ENCODE results near the gene MRPS2. TPM values are rescaled to one million over a fixed set of nuclear protein-coding genes. Genes with fewer than 3 reads are reported as not detected.

MRPS2 gene
- total RNA-seq, 2 experiments from 2014 or later = 50.0 to 70.6 TPM

- H3K27me3 Mint-ChIP-seq = peaks cover 28% of the 10 kb centered on the region
- no peak overlapping the region for H3K27ac Mint-ChIP-seq
- H3K36me3 Mint-ChIP-seq (ENCODE audit: low read depth) = no peaks in the 10 kb centered on the region
- POLR2A ChIA-PET = no interaction called here
- peaks cover 6% of the 10 kb centered on the region for H3K4me1 Mint-ChIP-seq
- H3K4me3 Mint-ChIP-seq = no peak overlapping the region
- ATAC-seq (no peak), DNase-seq (no peak)
- intact Hi-C loops (cut with DNase I, micrococcal nuclease) = no loop called here
- no peaks in the 10 kb centered on the region for H3K9me3 Mint-ChIP-seq (ENCODE audit: low read depth)
- CTCF ChIA-PET = interaction anchor here (0.7 to 2.1 kb wide), 3 partner anchors 16 to 78 kb away, joined by 3 to 4 read pairs (median 3); no protein-coding TSS in a partner anchor
Observed at GRCh38 chr9:135482015-135482754, 18.3 kb upstream of the MRPS2 start.

GRCh38 chr9:135484460-135485277 is 15.8 kb upstream of the MRPS2 start:
- intact Hi-C loops (cut with DNase I, micrococcal nuclease) = no loop called here
- no peak overlapping the region for H3K27ac Mint-ChIP-seq
- H3K36me3 Mint-ChIP-seq (ENCODE audit: low read depth) = no peaks in the 10 kb centered on the region
- ChIA-PET CTCF (interaction anchor here (2.1 kb wide), 1 partner anchor 20 kb away, joined by 4 read pairs; no protein-coding TSS in a partner anchor), POLR2A (no interaction called here)
- H3K9me3 Mint-ChIP-seq (ENCODE audit: low read depth) = no peaks in the 10 kb centered on the region
- H3K4me3 Mint-ChIP-seq = no peak overlapping the region
- no peak for ATAC-seq
- H3K4me1 Mint-ChIP-seq = peaks cover 2% of the 10 kb centered on the region
- DNase-seq = no peak
- H3K27me3 Mint-ChIP-seq = peaks cover 17% of the 10 kb centered on the region

GRCh38 chr9:135485385-135485784 is 15.1 kb upstream of the MRPS2 start:
- POLR2A ChIA-PET = no interaction called here
- Mint-ChIP-seq H3K27me3 (peaks cover 17% of the 10 kb centered on the region), H3K9me3 (ENCODE audit: low read depth) (no peaks in the 10 kb centered on the region), H3K27ac (no peak overlapping the region), H3K36me3 (ENCODE audit: low read depth) (no peaks in the 10 kb centered on the region), H3K4me1 (peaks cover 2% of the 10 kb centered on the region), H3K4me3 (no peak overlapping the region)
- CTCF ChIA-PET = no interaction called here
- intact Hi-C loops (cut with DNase I, micrococcal nuclease) = no loop called here
- ATAC-seq (no peak), DNase-seq (no peak)

DNA sequence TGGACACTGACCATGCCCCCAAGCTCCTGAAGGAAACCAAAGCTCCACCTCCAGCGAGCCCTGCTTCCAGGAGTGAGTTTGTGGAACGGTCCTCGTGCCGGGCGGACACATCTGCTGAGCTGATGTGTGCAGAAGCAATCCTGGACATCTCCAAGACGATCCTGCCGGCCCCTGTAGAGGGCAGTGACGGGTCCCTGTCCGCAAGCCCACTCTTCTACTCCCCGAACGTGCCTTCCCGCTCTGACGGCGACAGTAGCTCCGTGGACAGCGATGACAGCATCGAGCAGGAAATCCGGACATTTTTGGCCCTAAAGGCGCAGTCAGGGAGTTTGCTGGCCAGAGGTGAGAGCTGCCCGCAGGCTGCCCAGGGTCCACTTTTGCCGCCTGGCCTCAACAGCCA is 14.7 kb upstream of the MRPS2 start:
- CTCF ChIA-PET = interaction anchor here (0.7 kb wide), 1 partner anchor 1029 kb away, joined by 3 read pairs; no protein-coding TSS in a partner anchor
- ATAC-seq = no peak
- Mint-ChIP-seq H3K27me3 (peaks cover 17% of the 10 kb centered on the region), H3K9me3 (ENCODE audit: low read depth) (no peaks in the 10 kb centered on the region), H3K36me3 (ENCODE audit: low read depth) (no peaks in the 10 kb centered on the region), H3K27ac (no peak overlapping the region), H3K4me1 (peaks cover 2% of the 10 kb centered on the region), H3K4me3 (no peak overlapping the region)
- intact Hi-C loops (cut with DNase I, micrococcal nuclease) = no loop called here
- POLR2A ChIA-PET = no interaction called here
- no peak for DNase-seq

DNA sequence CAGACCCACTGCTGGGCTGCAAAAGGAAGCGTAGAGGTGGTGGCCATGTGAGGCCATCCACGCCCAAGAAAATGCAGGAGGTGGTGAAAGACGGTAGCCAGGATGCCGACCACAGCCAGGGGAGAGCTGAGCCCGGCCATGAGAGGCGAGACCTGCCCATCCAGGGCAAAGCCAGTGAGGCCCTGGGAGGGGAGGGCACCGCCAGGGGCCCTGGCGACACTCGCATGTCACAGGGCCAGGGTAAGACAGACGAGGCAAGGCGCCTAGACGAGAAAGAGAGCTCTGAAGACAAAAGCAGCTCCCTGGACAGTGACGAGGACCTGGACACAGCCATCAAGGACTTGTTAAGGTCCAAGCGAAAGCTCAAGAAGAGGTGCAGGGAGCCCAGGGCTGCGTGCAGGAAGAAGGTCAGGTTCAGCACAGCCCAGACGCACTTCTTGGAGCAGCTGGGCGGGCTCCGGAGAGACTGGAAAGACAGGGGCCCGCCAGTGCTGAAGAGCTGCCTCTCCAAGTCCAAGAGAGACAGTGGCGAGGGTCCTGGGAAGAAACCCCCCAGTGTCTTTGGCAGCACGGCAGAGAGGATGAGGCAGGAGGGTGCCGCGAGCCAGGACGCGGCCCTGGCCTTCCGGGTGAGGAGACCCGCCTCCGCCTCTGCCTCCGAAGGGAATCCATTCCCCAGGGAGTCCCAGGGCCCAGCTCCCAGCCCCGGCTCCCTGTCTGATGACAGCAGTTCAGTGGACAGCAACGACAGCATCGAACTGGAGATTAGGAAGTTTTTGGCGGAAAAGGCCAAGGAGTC is 14.0 kb upstream of the MRPS2 start:
- CTCF ChIA-PET = interaction anchor here (0.6 to 0.7 kb wide), 2 partner anchors 18 to 1030 kb away, joined by 3 to 4 read pairs; no protein-coding TSS in a partner anchor
- intact Hi-C loops (cut with DNase I, micrococcal nuclease) = no loop called here
- Mint-ChIP-seq H3K27me3 (peaks cover 15% of the 10 kb centered on the region), H3K4me1 (peaks cover 2% of the 10 kb centered on the region), H3K27ac (no peak overlapping the region), H3K4me3 (no peak overlapping the region), H3K36me3 (ENCODE audit: low read depth) (no peaks in the 10 kb centered on the region), H3K9me3 (ENCODE audit: low read depth) (no peaks in the 10 kb centered on the region)
- no peak for DNase-seq
- POLR2A ChIA-PET = no interaction called here
- ATAC-seq = no peak

DNA sequence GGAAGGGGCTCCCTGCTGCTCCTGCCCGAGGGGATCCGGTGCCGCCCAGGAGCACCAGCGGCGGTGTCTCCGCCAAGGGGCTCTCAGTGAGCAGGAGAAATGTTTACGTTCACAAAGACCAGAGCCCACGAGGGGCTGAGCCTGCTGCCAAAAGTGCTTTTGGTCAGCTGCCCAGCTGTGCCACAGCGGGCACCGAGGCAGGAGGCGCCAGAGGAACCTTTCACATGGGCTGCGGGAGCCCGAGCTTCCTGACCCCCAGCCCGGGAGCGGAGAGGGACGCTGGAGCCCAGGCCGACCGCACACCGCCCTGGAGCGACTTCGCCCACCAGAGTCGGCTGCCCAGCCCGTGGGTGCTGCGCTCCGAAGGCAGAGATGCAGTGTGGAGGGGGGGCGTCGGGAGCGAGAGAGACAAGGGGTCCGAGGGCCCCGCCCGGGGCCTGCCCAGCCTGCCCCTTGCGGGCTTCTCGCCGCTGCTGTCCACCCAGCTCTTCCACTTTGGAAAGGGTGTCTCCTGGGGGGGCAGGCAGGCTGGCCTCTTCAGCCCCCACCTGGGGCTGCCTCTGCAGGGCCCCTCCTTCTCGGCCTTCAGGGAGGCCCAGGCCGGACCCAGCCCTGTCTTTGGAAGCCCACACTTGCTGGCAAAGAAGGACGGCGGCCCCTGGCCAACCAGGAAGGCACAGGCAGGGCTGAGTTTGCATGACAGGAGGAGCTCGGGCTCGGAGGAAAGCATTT is 13.0 kb upstream of the MRPS2 start:
- no peaks in the 10 kb centered on the region for H3K36me3 Mint-ChIP-seq (ENCODE audit: low read depth)
- DNase-seq (no peak), ATAC-seq (no peak)
- H3K4me3 Mint-ChIP-seq = no peak overlapping the region
- intact Hi-C loops (cut with DNase I, micrococcal nuclease) = no loop called here
- H3K27ac Mint-ChIP-seq = no peak overlapping the region
- POLR2A ChIA-PET = no interaction called here
- CTCF ChIA-PET = no interaction called here
- H3K27me3 Mint-ChIP-seq = peaks cover 10% of the 10 kb centered on the region
- H3K4me1 Mint-ChIP-seq = no peaks in the 10 kb centered on the region
- no peaks in the 10 kb centered on the region for H3K9me3 Mint-ChIP-seq (ENCODE audit: low read depth)

GRCh38 chr9:135488013-135488330 is 12.5 kb upstream of the MRPS2 start:
- ChIA-PET CTCF (no interaction called here), POLR2A (no interaction called here)
- Mint-ChIP-seq H3K4me3 (no peak overlapping the region), H3K27ac (no peak overlapping the region), H3K9me3 (ENCODE audit: low read depth) (no peaks in the 10 kb centered on the region), H3K36me3 (ENCODE audit: low read depth) (no peaks in the 10 kb centered on the region), H3K4me1 (no peaks in the 10 kb centered on the region), H3K27me3 (peaks cover 8% of the 10 kb centered on the region)
- intact Hi-C loops (cut with DNase I, micrococcal nuclease) = no loop called here
- no peak for DNase-seq
- no peak for ATAC-seq

GRCh38 chr9:135488527-135488926 is 12.0 kb upstream of the MRPS2 start:
- CTCF ChIA-PET = no interaction called here
- Mint-ChIP-seq H3K27me3 (peaks cover 8% of the 10 kb centered on the region), H3K4me3 (no peak overlapping the region), H3K36me3 (ENCODE audit: low read depth) (no peaks in the 10 kb centered on the region), H3K4me1 (no peaks in the 10 kb centered on the region), H3K27ac (no peak overlapping the region), H3K9me3 (ENCODE audit: low read depth) (no peaks in the 10 kb centered on the region)
- intact Hi-C loops (cut with DNase I, micrococcal nuclease) = no loop called here
- ATAC-seq (no peak), DNase-seq (no peak)
- POLR2A ChIA-PET = interaction anchor here (0.6 kb wide), 1 partner anchor 8 kb away, joined by 4 read pairs; no protein-coding TSS in a partner anchor

GRCh38 chr9:135489188-135489906 is 11.1 kb upstream of the MRPS2 start:
- Mint-ChIP-seq H3K4me1 (no peaks in the 10 kb centered on the region), H3K27ac (no peak overlapping the region), H3K36me3 (ENCODE audit: low read depth) (no peaks in the 10 kb centered on the region), H3K27me3 (peaks cover 6% of the 10 kb centered on the region), H3K9me3 (ENCODE audit: low read depth) (no peaks in the 10 kb centered on the region), H3K4me3 (no peak overlapping the region)
- DNase-seq = no peak
- CTCF ChIA-PET = no interaction called here
- POLR2A ChIA-PET = no interaction called here
- ATAC-seq = no peak
- intact Hi-C loops (cut with DNase I, micrococcal nuclease) = no loop called here

- Mint-ChIP-seq H3K36me3 (ENCODE audit: low read depth) (no peaks in the 10 kb centered on the region), H3K4me3 (no peak overlapping the region), H3K27me3 (peaks cover 4% of the 10 kb centered on the region), H3K4me1 (no peaks in the 10 kb centered on the region), H3K27ac (no peak overlapping the region), H3K9me3 (ENCODE audit: low read depth) (no peaks in the 10 kb centered on the region)
- intact Hi-C loops (cut with DNase I, micrococcal nuclease) = no loop called here
- ChIA-PET CTCF (interaction anchor here (0.7 kb wide), 1 partner anchor 24 kb away, joined by 3 read pairs; no protein-coding TSS in a partner anchor), POLR2A (no interaction called here)
- DNase-seq = no peak
- ATAC-seq = no peak
Observed at GRCh38 chr9:135490166-135490870, 10.2 kb upstream of the MRPS2 start.
